ENCODE results near the gene LILRB1.

DNA sequence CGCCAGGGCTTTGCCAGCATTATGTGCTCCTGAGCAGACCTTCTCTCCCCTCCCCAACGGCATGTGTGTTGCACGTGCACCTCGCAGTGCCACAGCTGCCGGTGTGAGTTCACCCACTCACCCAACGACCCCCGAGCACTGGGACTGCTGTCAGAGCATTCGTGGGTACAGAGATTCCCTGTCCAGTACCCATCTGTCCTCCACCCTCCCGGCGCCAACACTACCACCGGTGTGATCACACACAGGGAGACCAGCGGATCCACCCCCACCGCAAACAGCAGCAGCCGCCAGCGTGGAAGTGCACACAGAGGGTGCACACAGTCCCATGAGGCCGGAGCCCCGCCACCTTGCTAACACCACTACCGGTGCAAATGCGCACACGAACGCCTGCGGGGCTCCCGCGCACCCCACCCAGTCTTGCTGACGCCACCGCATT, 20.9 kb upstream of the LILRB1 start:
- TF ChIP-seq FOXM1 (IDR thresholded peaks at IDR 0.05; ENCODE audit: borderline replicate concordance) (no peak), ZNF384 (IDR thresholded peaks at IDR 0.05) (no peak), SUZ12 (IDR thresholded peaks at IDR 0.05) (no peak), SP1 (IDR thresholded peaks at IDR 0.05) (no peak), FOXK2 (IDR thresholded peaks at IDR 0.05) (no peak), HDGF (IDR thresholded peaks at IDR 0.05; ENCODE audit: borderline replicate concordance) (no peak), L3MBTL2 (conservative IDR thresholded peaks at IDR 0.05) (no peak)

Data from HEK293T (cell line).